ENCODE data around the gene ATG5.

GRCh38 chr6:106347219-106347618 is 21.7 kb upstream of the ATG5 start:
- no peak for TF ChIP-seq CTCF (IDR thresholded peaks at IDR 0.05)
- no peak for TF ChIP-seq POLR2A (IDR thresholded peaks at IDR 0.05)
